A673 (cell line): ENCODE results near the gene AHSG. TPM values are rescaled to one million over a fixed set of nuclear protein-coding genes. Genes with fewer than 3 reads are reported as not detected.

Experiments used
- BruUV-seq: library from RNA; stranded (reverse); fragments of 400-500 nt; replicated peaks from 2 replicates; lab custom pipeline; 2021; lab: Mats Ljungman, UMichigan
- CTCF ChIA-PET: fragments of 300-600 bp; sonication (Branson Sonifier 250); formaldehyde crosslinking; loops from one replicate; lab custom pipeline; 2022; ENCODE audit warnings: antibody characterized with exemption; lab: Charles Lee
- POLR2A ChIA-PET: fragments of 300-600 bp; sonication (Branson Sonifier 250); formaldehyde crosslinking; loops from one replicate; lab custom pipeline; 2022; ENCODE audit warnings: antibody characterized with exemption; ENCODE audit not compliant: low non-redundant PET; lab: Charles Lee
- DNase-seq: peaks from one replicate; pipeline ENCODE4 v3.0.0-alpha.2; 2015; ENCODE audit warnings: low spot score
- H3K27ac ChIP-seq: fragments of 200-600 bp; sonication (generic); 2 replicates; pipeline ENCODE4 v1.5.1; 2016; ENCODE audit warnings: mixed run types, low read depth, mild to moderate bottlenecking, mixed read lengths, antibody characterized with exemption, low read length; ENCODE audit not compliant: poor library complexity, severe bottlenecking
- H3K27me3 ChIP-seq: fragments of 200-600 bp; sonication (generic); replicated peaks from 2 replicates; pipeline ENCODE4 v1.6.1; 2017; ENCODE audit warnings: mixed run types, low read depth, mild to moderate bottlenecking, mixed read lengths, antibody characterized with exemption, low read length; ENCODE audit not compliant: insufficient read depth, poor library complexity
- H3K36me3 ChIP-seq: fragments of 200-600 bp; sonication (generic); 2 replicates; pipeline ENCODE4 v1.6.1; 2016; ENCODE audit warnings: mixed run types, mild to moderate bottlenecking, mixed read lengths, antibody characterized with exemption, low read length; ENCODE audit not compliant: insufficient read depth, poor library complexity, severe bottlenecking
- H3K4me1 ChIP-seq: fragments of 200-600 bp; sonication (generic); 2 replicates; pipeline ENCODE4 v1.6.1; 2017; ENCODE audit warnings: mixed run types, mild to moderate bottlenecking, mixed read lengths, antibody characterized with exemption, low read length; ENCODE audit not compliant: insufficient read depth, poor library complexity, severe bottlenecking
- H3K4me3 ChIP-seq: fragments of 200-600 bp; sonication (generic); 2 replicates; pipeline ENCODE4 v1.5.1; 2016; ENCODE audit warnings: low read depth, mixed run types, mild to moderate bottlenecking, mixed read lengths, low read length; ENCODE audit not compliant: poor library complexity, severe bottlenecking
- H3K9me3 ChIP-seq: fragments of 200-600 bp; sonication (generic); 2 replicates; pipeline ENCODE4 v1.6.1; 2016; ENCODE audit warnings: mixed run types, low read depth, mild to moderate bottlenecking, mixed read lengths, antibody characterized with exemption, low read length; ENCODE audit not compliant: poor library complexity, severe bottlenecking
- EZH2 ChIP-seq: fragments of 200-600 bp; sonication (generic); IDR thresholded peaks from 2 replicates; pipeline ENCODE4 v1.6.1; 2017; ENCODE audit warnings: borderline replicate concordance, low read depth, mild to moderate bottlenecking, mixed read lengths, antibody characterized with exemption, low read length; ENCODE audit not compliant: poor library complexity, severe bottlenecking
- intact Hi-C: fragments of 100-400 bp; cut with micrococcal nuclease; formaldehyde crosslinking; loops from one replicate; pipeline ENCODE4 v1.10.0; 2022; ENCODE audit not compliant: unreplicated experiment
- total RNA-seq: library from RNA; stranded (reverse); gene quantifications from 2 replicates; pipeline ENCODE4 v1.2.3, GENCODE V29; 2021
- TF ChIP-seq, protein P1 (sequence below): fragments of 300-800, 200-600 bp; sonication (generic); conservative IDR thresholded peaks from 2 replicates; pipeline ENCODE4 v1.5.1; 2017; ENCODE audit warnings: low read depth, mild to moderate bottlenecking, antibody characterized with exemption, low read length, moderate library complexity, mixed read lengths

The AHSG gene
- total RNA-seq, 1 experiment from 2014 or later = 4.9 TPM

- CTCF ChIA-PET = no interaction called here
- POLR2A ChIA-PET = interaction anchor here (0.6 kb wide), 1 partner anchor 543 kb away, joined by 10 read pairs; no protein-coding TSS in a partner anchor
- H3K4me1 ChIP-seq = no peaks in the 10 kb centered on the region
- no peak overlapping the region for H3K27ac ChIP-seq
- H3K9me3 ChIP-seq = no peaks in the 10 kb centered on the region
- TF ChIP-seq EZH2 = no peak
- TF ChIP-seq, protein P1, sequence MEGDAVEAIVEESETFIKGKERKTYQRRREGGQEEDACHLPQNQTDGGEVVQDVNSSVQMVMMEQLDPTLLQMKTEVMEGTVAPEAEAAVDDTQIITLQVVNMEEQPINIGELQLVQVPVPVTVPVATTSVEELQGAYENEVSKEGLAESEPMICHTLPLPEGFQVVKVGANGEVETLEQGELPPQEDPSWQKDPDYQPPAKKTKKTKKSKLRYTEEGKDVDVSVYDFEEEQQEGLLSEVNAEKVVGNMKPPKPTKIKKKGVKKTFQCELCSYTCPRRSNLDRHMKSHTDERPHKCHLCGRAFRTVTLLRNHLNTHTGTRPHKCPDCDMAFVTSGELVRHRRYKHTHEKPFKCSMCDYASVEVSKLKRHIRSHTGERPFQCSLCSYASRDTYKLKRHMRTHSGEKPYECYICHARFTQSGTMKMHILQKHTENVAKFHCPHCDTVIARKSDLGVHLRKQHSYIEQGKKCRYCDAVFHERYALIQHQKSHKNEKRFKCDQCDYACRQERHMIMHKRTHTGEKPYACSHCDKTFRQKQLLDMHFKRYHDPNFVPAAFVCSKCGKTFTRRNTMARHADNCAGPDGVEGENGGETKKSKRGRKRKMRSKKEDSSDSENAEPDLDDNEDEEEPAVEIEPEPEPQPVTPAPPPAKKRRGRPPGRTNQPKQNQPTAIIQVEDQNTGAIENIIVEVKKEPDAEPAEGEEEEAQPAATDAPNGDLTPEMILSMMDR = no peak
- H3K36me3 ChIP-seq = no peaks in the 10 kb centered on the region
- no peak for DNase-seq
- H3K27me3 ChIP-seq = no peaks in the 10 kb centered on the region
- BruUV-seq = no TSS peak
- H3K4me3 ChIP-seq = no peak overlapping the region
- intact Hi-C loops = no loop called here
Measured at GRCh38 chr3:186596568-186597287, 16.1 kb upstream of the AHSG start.

DNA sequence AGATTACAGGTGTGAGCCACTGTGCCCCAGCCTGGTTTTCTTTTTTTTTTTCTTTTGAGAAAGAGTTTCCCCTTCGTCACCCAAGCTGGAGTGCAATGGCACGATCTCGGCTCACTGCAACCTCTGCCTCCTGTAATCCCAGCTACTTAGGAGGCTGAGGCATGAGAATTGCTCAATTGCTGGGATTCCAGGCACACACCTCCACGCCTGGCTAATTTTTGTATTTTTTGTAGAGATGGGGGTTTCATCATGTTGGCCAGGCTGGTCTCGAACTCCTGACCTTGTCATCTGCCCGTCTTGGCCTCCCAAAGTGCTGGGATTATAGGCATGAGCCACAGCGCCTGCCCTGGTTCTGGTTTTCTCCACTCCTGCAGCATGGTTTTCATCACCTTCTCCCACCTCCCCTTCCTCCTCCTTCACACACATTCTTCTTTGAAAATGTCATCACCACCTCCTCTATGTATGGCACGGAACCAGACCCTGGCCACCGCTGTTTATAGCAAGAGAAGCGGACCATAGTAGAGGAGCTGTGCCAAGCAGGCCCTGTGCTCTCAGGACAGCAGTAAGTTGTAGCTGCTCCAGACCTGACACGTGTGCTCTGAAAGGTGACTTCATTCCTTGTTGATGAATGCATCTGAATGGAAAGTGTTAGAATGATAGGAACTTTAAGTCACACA lies 14.6 kb upstream of the AHSG start:
- ChIA-PET CTCF (no interaction called here), POLR2A (no interaction called here)
- H3K4me1 ChIP-seq = no peaks in the 10 kb centered on the region
- H3K4me3 ChIP-seq = no peak overlapping the region
- intact Hi-C loops = no loop called here
- TF ChIP-seq, protein P1 = no peak
- no peak for TF ChIP-seq EZH2
- H3K27ac ChIP-seq = no peak overlapping the region
- no peak for DNase-seq
- no peaks in the 10 kb centered on the region for H3K27me3 ChIP-seq
- no TSS peak for BruUV-seq
- H3K9me3 ChIP-seq = no peaks in the 10 kb centered on the region
- no peaks in the 10 kb centered on the region for H3K36me3 ChIP-seq

- ChIA-PET CTCF (no interaction called here), POLR2A (no interaction called here)
- DNase-seq = no peak
- H3K9me3 ChIP-seq = no peaks in the 10 kb centered on the region
- intact Hi-C loops = no loop called here
- no peak overlapping the region for H3K27ac ChIP-seq
- H3K27me3 ChIP-seq = no peaks in the 10 kb centered on the region
- BruUV-seq = no TSS peak
- no peak for TF ChIP-seq EZH2
- TF ChIP-seq, protein P1 = no peak
- H3K4me3 ChIP-seq = no peak overlapping the region
- H3K4me1 ChIP-seq = no peaks in the 10 kb centered on the region
- no peaks in the 10 kb centered on the region for H3K36me3 ChIP-seq
Measured at GRCh38 chr3:186598794-186599141, 14.1 kb upstream of the AHSG start.
